ENCODE results near the gene NAA38. TPM values are rescaled to one million over a fixed set of nuclear protein-coding genes. Genes with fewer than 3 reads are reported as not detected.
A peak's percentile ranks its signal among the peaks of the same experiment; 100 is the strongest.

The NAA38 gene
- total and polyA plus RNA-seq, 2 experiments from 2014 or later = 17.1 to 74.8 TPM

DNA sequence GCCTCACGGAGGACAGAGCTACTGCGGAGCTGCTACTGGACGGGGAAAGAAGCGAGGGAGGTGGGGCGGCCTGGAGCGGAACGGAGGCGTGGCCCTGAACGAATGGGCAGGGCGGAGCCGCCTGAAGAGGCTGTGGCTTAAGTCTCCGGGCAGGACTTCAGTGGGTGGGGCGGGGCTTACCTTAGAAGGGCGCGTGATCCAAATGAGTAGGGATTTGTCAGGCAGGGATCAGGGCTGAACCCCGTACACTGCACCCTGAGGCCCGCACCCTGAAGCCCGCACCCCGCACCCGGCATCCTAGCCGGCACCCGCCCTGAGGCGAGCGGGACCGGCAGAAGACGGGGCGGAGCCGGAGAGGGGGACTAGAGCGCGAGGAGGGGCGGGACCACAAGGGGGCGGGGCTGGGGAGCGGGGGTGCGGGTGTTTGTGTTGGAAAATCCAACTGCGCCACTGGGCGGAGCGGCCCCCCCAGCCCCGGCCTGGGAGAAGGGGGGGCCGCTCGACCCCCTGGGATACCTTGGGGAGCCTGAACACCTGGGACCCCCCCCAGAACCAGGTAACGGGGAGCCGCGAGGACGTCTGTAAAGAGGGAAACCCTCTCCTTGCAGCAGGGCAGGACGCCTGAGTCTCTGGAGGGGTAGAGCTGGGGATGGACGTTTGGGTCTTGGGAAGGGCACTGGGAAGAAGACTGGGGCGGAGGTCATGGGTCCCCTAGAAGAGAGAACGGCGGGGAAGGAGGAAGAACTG lies 23.4 kb downstream of the NAA38 start, which contains the start of gene KDM6B:
TSS of gene KDM6B (plus strand) at position 423 of the 747 bp plus-strand sequence. CDS start 11,338 bp downstream, outside the sequence.
- H3K36me3 Mint-ChIP-seq (ENCODE audit: low read depth) = no peaks in the 10 kb centered on the region
- H3K79me2 ChIP-seq (replicated peaks; ENCODE audit: insufficient read depth) = no peaks in the 10 kb centered on the region
- H3K27me3 ChIP-seq (ENCODE audit: insufficient read depth) = peaks cover 69% of the 10 kb centered on the region
- peak within 1 kb of the TSS; percentile 93 for H2AFZ ChIP-seq
- peak within 1 kb of the TSS; percentile 94 for H3K27ac Mint-ChIP-seq
- peaks cover 20% of the 10 kb centered on the region for H3K4me1 ChIP-seq (ENCODE audit: insufficient read depth)
- H3F3A ChIP-seq (replicated peaks; ENCODE audit: low read depth) = peaks cover 19% of the 10 kb centered on the region; the same call in 1 of the 2 replicates
- H3K36me3 ChIP-seq (ENCODE audit: insufficient read depth) = no peaks in the 10 kb centered on the region
- H3K9me3 Mint-ChIP-seq = no peaks in the 10 kb centered on the region; the same call in 2 of the 3 replicates
- ATAC-seq = peak; percentile 52
- DNase-seq (ENCODE audit: low spot score) = peak; percentile 97
- no peak within 1 kb of the TSS for H3K27ac ChIP-seq (ENCODE audit: low read depth)
- peak within 1 kb of the TSS; percentile 100 for H3K4me2 ChIP-seq
- H3K4me1 Mint-ChIP-seq = peaks cover 22% of the 10 kb centered on the region
- no peak for TF ChIP-seq POLR2AphosphoS5 (IDR thresholded peaks at IDR 0.05; ENCODE audit: low read depth)
- no peak for TF ChIP-seq ZNF462 (CRISPR knock-in tag; IDR thresholded peaks at IDR 0.05)
- TF ChIP-seq, protein P1, sequence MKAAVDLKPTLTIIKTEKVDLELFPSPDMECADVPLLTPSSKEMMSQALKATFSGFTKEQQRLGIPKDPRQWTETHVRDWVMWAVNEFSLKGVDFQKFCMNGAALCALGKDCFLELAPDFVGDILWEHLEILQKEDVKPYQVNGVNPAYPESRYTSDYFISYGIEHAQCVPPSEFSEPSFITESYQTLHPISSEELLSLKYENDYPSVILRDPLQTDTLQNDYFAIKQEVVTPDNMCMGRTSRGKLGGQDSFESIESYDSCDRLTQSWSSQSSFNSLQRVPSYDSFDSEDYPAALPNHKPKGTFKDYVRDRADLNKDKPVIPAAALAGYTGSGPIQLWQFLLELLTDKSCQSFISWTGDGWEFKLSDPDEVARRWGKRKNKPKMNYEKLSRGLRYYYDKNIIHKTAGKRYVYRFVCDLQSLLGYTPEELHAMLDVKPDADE (IDR thresholded peaks at IDR 0.05) = no peak
- TF ChIP-seq JUNB (IDR thresholded peaks at IDR 0.05; ENCODE audit: unreplicated experiment) = no peak
- TF ChIP-seq ZNF114 (CRISPR knock-in tag; IDR thresholded peaks at IDR 0.05) = no peak
- TF ChIP-seq ZNF331 (CRISPR knock-in tag; IDR thresholded peaks at IDR 0.05; ENCODE audit: low read depth) = no peak
- TF ChIP-seq EZH2 (IDR thresholded peaks at IDR 0.05; ENCODE audit: low read depth, unreplicated experiment) = no peak
- TF ChIP-seq, protein P2, sequence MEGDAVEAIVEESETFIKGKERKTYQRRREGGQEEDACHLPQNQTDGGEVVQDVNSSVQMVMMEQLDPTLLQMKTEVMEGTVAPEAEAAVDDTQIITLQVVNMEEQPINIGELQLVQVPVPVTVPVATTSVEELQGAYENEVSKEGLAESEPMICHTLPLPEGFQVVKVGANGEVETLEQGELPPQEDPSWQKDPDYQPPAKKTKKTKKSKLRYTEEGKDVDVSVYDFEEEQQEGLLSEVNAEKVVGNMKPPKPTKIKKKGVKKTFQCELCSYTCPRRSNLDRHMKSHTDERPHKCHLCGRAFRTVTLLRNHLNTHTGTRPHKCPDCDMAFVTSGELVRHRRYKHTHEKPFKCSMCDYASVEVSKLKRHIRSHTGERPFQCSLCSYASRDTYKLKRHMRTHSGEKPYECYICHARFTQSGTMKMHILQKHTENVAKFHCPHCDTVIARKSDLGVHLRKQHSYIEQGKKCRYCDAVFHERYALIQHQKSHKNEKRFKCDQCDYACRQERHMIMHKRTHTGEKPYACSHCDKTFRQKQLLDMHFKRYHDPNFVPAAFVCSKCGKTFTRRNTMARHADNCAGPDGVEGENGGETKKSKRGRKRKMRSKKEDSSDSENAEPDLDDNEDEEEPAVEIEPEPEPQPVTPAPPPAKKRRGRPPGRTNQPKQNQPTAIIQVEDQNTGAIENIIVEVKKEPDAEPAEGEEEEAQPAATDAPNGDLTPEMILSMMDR (conservative IDR thresholded peaks at IDR 0.05; ENCODE audit: low read depth in 2 of 2) = no peak
- TF ChIP-seq, protein P3, sequence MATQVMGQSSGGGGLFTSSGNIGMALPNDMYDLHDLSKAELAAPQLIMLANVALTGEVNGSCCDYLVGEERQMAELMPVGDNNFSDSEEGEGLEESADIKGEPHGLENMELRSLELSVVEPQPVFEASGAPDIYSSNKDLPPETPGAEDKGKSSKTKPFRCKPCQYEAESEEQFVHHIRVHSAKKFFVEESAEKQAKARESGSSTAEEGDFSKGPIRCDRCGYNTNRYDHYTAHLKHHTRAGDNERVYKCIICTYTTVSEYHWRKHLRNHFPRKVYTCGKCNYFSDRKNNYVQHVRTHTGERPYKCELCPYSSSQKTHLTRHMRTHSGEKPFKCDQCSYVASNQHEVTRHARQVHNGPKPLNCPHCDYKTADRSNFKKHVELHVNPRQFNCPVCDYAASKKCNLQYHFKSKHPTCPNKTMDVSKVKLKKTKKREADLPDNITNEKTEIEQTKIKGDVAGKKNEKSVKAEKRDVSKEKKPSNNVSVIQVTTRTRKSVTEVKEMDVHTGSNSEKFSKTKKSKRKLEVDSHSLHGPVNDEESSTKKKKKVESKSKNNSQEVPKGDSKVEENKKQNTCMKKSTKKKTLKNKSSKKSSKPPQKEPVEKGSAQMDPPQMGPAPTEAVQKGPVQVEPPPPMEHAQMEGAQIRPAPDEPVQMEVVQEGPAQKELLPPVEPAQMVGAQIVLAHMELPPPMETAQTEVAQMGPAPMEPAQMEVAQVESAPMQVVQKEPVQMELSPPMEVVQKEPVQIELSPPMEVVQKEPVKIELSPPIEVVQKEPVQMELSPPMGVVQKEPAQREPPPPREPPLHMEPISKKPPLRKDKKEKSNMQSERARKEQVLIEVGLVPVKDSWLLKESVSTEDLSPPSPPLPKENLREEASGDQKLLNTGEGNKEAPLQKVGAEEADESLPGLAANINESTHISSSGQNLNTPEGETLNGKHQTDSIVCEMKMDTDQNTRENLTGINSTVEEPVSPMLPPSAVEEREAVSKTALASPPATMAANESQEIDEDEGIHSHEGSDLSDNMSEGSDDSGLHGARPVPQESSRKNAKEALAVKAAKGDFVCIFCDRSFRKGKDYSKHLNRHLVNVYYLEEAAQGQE (IDR thresholded peaks at IDR 0.05; ENCODE audit: unreplicated experiment) = no peak
- no peak for TF ChIP-seq EZH2phosphoT487 (IDR thresholded peaks at IDR 0.05; ENCODE audit: unreplicated experiment)
- no peak for TF ChIP-seq CREB1 (CRISPR knock-in tag; IDR thresholded peaks at IDR 0.05; ENCODE audit: low read depth)
- no peak for TF ChIP-seq STAT1 (IDR thresholded peaks at IDR 0.05; ENCODE audit: unreplicated experiment)
- TF ChIP-seq NANOG (IDR thresholded peaks at IDR 0.05; ENCODE audit: borderline replicate concordance) = no peak
- H3K4me3 ChIP-seq = peak within 1 kb of the TSS; percentile 95
- H3K4me3 Mint-ChIP-seq = peak within 1 kb of the TSS; percentile 93
- H3K9me2 ChIP-seq (ENCODE audit: insufficient read depth) = no peaks in the 10 kb centered on the region
- H3K27me3 Mint-ChIP-seq (ENCODE audit: insufficient read depth, low read depth, poor library complexity) = peaks cover 52% of the 10 kb centered on the region
- H4K20me1 ChIP-seq (replicated peaks; ENCODE audit: insufficient read depth) = no peaks in the 10 kb centered on the region; the same call in 1 of the 2 replicates
